OCI-LY7 (cell line): Measurements from ENCODE around the gene KAZN. TPM values are rescaled to one million over a fixed set of nuclear protein-coding genes. Genes with fewer than 3 reads are reported as not detected.

Experiments used
- BruUV-seq: library from RNA; stranded (reverse); fragments of 400-500 nt; replicated peaks from 2 replicates; lab custom pipeline; 2021; lab: Mats Ljungman, UMichigan
- CTCF ChIA-PET: fragments of 300-600 bp; sonication (Branson Sonifier 250); formaldehyde crosslinking; loops from one replicate; lab custom pipeline; 2022; ENCODE audit warnings: antibody characterized with exemption; ENCODE audit not compliant: unreplicated experiment; lab: Charles Lee
- POLR2A ChIA-PET: fragments of 300-600 bp; sonication (Branson Sonifier 250); formaldehyde crosslinking; loops from one replicate; lab custom pipeline; 2022; ENCODE audit warnings: antibody characterized with exemption; lab: Charles Lee
- DNase-seq: peaks from one replicate; pipeline ENCODE4 v3.0.0-alpha.2; 2015; ENCODE audit warnings: low spot score
- H2AFZ ChIP-seq: fragments of 200-600 bp; sonication (generic), shearing (Covaris generic); 2 replicates; pipeline ENCODE4 v1.6.1; 2014; ENCODE audit warnings: mild to moderate bottlenecking, antibody characterized with exemption, low read length, moderate library complexity
- H3K27ac ChIP-seq: fragments of 200-600 bp; sonication (generic); 2 replicates; pipeline ENCODE4 v1.5.1; 2014; ENCODE audit warnings: mixed run types, low read depth, mild to moderate bottlenecking, moderate library complexity, low read length, inconsistent platforms; ENCODE audit not compliant: poor library complexity, severe bottlenecking
- H3K36me3 ChIP-seq: fragments of 200-600 bp; sonication (generic); 2 replicates; pipeline ENCODE4 v1.6.1; 2014; ENCODE audit warnings: mild to moderate bottlenecking, antibody characterized with exemption, low read length, moderate library complexity, mixed read lengths; ENCODE audit not compliant: insufficient read depth
- H3K4me1 ChIP-seq: fragments of 200-600 bp; sonication (generic); 2 replicates; pipeline ENCODE4 v1.5.1; 2014; ENCODE audit warnings: mild to moderate bottlenecking, low read length; ENCODE audit not compliant: insufficient read depth, poor library complexity, severe bottlenecking
- H3K4me2 ChIP-seq: fragments of 200-600 bp; sonication (generic); 2 replicates; pipeline ENCODE4 v1.6.1; 2014; ENCODE audit warnings: mild to moderate bottlenecking, low read length
- H3K4me3 ChIP-seq: fragments of 200-600 bp; sonication (generic); 2 replicates; pipeline ENCODE4 v1.5.1; 2014; ENCODE audit warnings: mild to moderate bottlenecking, low read depth, low read length; ENCODE audit not compliant: poor library complexity, severe bottlenecking
- H3K79me2 ChIP-seq: fragments of 200-600 bp; sonication (generic); 2 replicates; pipeline ENCODE4 v1.6.1; 2016; ENCODE audit warnings: low read depth, mild to moderate bottlenecking, low read length, moderate library complexity, mixed read lengths; ENCODE audit not compliant: insufficient read depth
- H3K9me2 ChIP-seq: fragments of 200-600 bp; sonication (generic); 2 replicates; pipeline ENCODE4 v1.6.1; 2016; ENCODE audit warnings: mild to moderate bottlenecking, low read length, mixed read lengths; ENCODE audit not compliant: insufficient read depth
- H3K9me3 ChIP-seq: fragments of 200-600 bp; sonication (generic); 2 replicates; pipeline ENCODE4 v1.6.1; 2014; ENCODE audit warnings: mild to moderate bottlenecking, mixed run types, low read length, mixed read lengths
- H4K20me1 ChIP-seq: fragments of 200-600 bp; sonication (generic); 2 replicates; pipeline ENCODE4 v1.6.1; 2014; ENCODE audit warnings: mild to moderate bottlenecking, antibody characterized with exemption, low read length, moderate library complexity, mixed read lengths; ENCODE audit not compliant: insufficient read depth
- EZH2phosphoT487 ChIP-seq: fragments of 200-600 bp; sonication (generic); IDR thresholded peaks from 2 replicates; pipeline ENCODE4 v1.6.1; 2018; ENCODE audit warnings: low read depth, borderline replicate concordance, mild to moderate bottlenecking, mixed run types, antibody characterized with exemption, low read length, moderate library complexity, mixed read lengths
- intact Hi-C: fragments of 100-400 bp; cut with micrococcal nuclease; formaldehyde crosslinking; loops from one replicate; pipeline ENCODE4 v1.10.0; 2022; ENCODE audit not compliant: unreplicated experiment
- total RNA-seq, 2 experiments: library from RNA; depleted of rRNA in 1 of 2; stranded (reverse); fragments of >200 nt in 1 of 2; shearing (Covaris generic) in 1 of 2; gene quantifications; 2 replicates each; pipeline ENCODE4 v1.2.3, GENCODE V29; 2014 to 2022
- TF ChIP-seq, protein P1 (sequence below): fragments of 200-600 bp; sonication (generic); conservative IDR thresholded peaks from 2 replicates; pipeline ENCODE4 v1.5.1; 2014; ENCODE audit warnings: mild to moderate bottlenecking, antibody characterized with exemption, low read length, moderate library complexity, mixed read lengths

The KAZN gene
- total RNA-seq, 2 experiments from 2014 or later: 0.40 to 2.4 TPM

DNA sequence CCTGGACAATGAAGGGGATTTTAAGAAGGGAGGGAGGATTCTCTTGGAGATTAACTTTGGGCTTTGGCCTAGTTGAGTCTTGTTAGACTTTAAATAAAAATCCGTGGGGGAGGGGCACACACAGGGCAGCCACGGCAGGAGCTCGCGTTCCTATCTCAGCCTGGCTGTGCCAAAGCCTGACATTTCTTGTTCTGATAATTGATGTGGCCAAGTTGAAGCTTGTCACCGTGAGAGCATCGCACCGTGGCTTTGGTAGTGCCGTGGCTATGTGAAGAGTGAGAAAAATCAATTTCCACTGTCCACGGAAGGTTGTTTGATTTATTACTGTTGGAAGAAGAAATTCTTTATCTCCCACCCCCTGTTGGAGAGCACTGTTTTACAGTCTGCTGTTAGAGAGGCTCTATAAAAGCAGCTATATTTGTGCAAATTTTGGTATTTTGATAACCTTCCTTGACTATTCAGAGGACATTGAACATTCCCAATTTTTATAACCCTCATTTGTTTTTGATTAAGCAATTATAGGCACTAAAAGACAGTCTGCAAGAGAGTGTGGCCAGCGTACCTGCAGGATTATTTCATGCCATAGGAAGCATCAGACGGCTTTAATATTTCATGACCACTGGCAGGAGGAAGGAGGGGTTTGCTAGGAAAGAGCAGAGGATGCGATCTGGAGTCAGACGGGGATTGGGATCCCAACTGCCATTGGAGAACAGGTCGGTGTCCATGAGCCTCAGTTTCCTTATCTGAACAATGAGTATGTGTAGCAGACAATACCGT, 160.7 kb downstream of the KAZN start:
- Histone ChIP-seq H3K9me2 (no peaks in the 10 kb centered on the region), H4K20me1 (no peaks in the 10 kb centered on the region), H3K4me2 (no peak overlapping the region), H3K36me3 (no peaks in the 10 kb centered on the region), H3K4me1 (peaks cover 50% of the 10 kb centered on the region), H3K4me3 (no peak overlapping the region), H2AFZ (no peak overlapping the region), H3K27ac (no peak overlapping the region), H3K9me3 (no peaks in the 10 kb centered on the region), H3K79me2 (no peaks in the 10 kb centered on the region)
- POLR2A ChIA-PET: interaction anchor here (0.7 to 1.4 kb wide), 3 partner anchors 7 to 122 kb away, joined by 3 read pairs; no protein-coding TSS in a partner anchor
- intact Hi-C loops: no loop called here
- no peak for DNase-seq
- no TSS peak for BruUV-seq
- TF ChIP-seq, protein P1, sequence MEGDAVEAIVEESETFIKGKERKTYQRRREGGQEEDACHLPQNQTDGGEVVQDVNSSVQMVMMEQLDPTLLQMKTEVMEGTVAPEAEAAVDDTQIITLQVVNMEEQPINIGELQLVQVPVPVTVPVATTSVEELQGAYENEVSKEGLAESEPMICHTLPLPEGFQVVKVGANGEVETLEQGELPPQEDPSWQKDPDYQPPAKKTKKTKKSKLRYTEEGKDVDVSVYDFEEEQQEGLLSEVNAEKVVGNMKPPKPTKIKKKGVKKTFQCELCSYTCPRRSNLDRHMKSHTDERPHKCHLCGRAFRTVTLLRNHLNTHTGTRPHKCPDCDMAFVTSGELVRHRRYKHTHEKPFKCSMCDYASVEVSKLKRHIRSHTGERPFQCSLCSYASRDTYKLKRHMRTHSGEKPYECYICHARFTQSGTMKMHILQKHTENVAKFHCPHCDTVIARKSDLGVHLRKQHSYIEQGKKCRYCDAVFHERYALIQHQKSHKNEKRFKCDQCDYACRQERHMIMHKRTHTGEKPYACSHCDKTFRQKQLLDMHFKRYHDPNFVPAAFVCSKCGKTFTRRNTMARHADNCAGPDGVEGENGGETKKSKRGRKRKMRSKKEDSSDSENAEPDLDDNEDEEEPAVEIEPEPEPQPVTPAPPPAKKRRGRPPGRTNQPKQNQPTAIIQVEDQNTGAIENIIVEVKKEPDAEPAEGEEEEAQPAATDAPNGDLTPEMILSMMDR: no peak
- TF ChIP-seq EZH2phosphoT487: no peak
- CTCF ChIA-PET: no interaction called here

DNA sequence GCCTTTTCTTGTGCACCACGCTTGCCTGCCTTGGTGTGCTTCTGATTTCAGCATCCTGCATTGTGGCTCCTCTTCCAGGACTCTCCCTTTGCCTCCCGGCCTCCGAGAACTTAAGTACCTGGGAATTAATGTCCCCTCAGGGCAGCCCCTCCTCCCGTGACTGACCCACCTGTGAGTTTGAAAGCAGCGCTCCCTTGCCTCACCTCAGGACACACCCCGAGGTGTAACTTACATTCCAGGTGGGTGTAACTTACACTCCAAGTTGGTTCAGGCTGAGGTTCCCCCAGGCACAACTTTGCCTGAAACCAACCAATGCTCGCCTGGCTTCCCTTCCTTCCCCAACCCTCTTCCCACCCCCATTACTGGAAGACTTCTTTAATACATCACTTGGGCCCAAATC, 161.4 kb downstream of the KAZN start:
- no TSS peak for BruUV-seq
- no peaks in the 10 kb centered on the region for H3K9me3 ChIP-seq
- H3K4me3 ChIP-seq: no peak overlapping the region
- ChIA-PET CTCF (no interaction called here), POLR2A (no interaction called here)
- H3K27ac ChIP-seq: no peak overlapping the region
- H3K4me2 ChIP-seq: no peak overlapping the region
- TF ChIP-seq, protein P1: no peak
- no peak for TF ChIP-seq EZH2phosphoT487
- intact Hi-C loops: no loop called here
- no peaks in the 10 kb centered on the region for H3K79me2 ChIP-seq
- H3K4me1 ChIP-seq: peaks cover 50% of the 10 kb centered on the region
- no peaks in the 10 kb centered on the region for H3K9me2 ChIP-seq
- H4K20me1 ChIP-seq: no peaks in the 10 kb centered on the region
- no peaks in the 10 kb centered on the region for H3K36me3 ChIP-seq
- no peak overlapping the region for H2AFZ ChIP-seq
- DNase-seq: no peak

DNA sequence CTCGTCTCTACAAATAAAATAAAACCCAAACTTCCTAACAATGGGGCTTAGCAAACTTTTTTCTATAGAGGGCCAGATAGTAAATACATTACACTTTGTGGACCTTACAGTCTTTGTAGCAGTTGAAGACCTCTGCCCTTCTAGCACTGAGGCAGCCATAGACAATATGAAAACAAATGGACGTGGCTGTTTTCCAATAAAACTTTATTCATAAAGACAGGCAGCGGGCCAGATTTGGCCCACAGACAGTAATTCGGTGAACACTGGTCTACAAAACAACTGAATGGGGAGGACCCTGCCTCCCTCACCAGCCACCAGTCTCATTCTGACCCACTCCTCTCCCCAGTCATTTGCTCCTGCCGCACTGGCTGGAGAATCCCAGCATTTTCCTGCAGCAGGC, 162.3 kb downstream of the KAZN start:
- TF ChIP-seq, protein P1: no peak
- no peak for TF ChIP-seq EZH2phosphoT487
- Histone ChIP-seq H3K36me3 (no peaks in the 10 kb centered on the region), H3K79me2 (no peaks in the 10 kb centered on the region), H2AFZ (peak overlapping the region; percentile 93; the same call in 1 of the 2 replicates), H3K9me2 (no peaks in the 10 kb centered on the region), H4K20me1 (no peaks in the 10 kb centered on the region), H3K4me1 (peaks cover 43% of the 10 kb centered on the region), H3K4me3 (peak overlapping the region; percentile 39), H3K9me3 (no peaks in the 10 kb centered on the region), H3K27ac (peak overlapping the region; percentile 72), H3K4me2 (peak overlapping the region; percentile 67)
- CTCF ChIA-PET: no interaction called here
- BruUV-seq: no TSS peak
- no peak for DNase-seq
- POLR2A ChIA-PET: no interaction called here
- intact Hi-C loops: no loop called here
